IMR-90 (cell line): ENCODE measurements around the gene FGR.

ENCODE experiments used
- CHD1 ChIP-seq: IDR thresholded peaks from 2 replicates; pipeline ENCODE4 v1.6.1; 2012; ENCODE audit warnings: low read depth, low read length, improper control_type of control experiment
- MAFK ChIP-seq: IDR thresholded peaks from 2 replicates; pipeline ENCODE4 v1.6.1; 2012; ENCODE audit warnings: low read depth, low read length, improper control_type of control experiment
- POLR2A ChIP-seq: IDR thresholded peaks from 2 replicates; pipeline ENCODE4 v1.6.1; 2012; ENCODE audit warnings: mild to moderate bottlenecking, low read depth, low read length
- RAD21 ChIP-seq: IDR thresholded peaks from 2 replicates; pipeline ENCODE4 v1.6.1; 2012; ENCODE audit warnings: low read length, improper control_type of control experiment
- RCOR1 ChIP-seq: IDR thresholded peaks from 2 replicates; pipeline ENCODE4 v1.6.1; 2012; ENCODE audit warnings: mild to moderate bottlenecking, low read length, improper control_type of control experiment; ENCODE audit not compliant: insufficient replicate concordance
- SMC3 ChIP-seq: fragments of 150-350 bp; IDR thresholded peaks from 2 replicates; pipeline ENCODE4 v1.6.1; 2016; ENCODE audit warnings: low read depth, mild to moderate bottlenecking, antibody characterized with exemption, low read length, moderate library complexity
- TF ChIP-seq, protein P1 (sequence below): conservative IDR thresholded peaks from 2 replicates; pipeline ENCODE4 v1.5.1; 2012; ENCODE audit warnings: mild to moderate bottlenecking, low read depth, low read length, improper control_type of control experiment
- TF ChIP-seq, protein P2 (sequence below): fragments of 150-350 bp; IDR thresholded peaks from 2 replicates; pipeline ENCODE4 v1.6.1; 2017; ENCODE audit warnings: mild to moderate bottlenecking, antibody characterized with exemption, low read length, low read depth

DNA sequence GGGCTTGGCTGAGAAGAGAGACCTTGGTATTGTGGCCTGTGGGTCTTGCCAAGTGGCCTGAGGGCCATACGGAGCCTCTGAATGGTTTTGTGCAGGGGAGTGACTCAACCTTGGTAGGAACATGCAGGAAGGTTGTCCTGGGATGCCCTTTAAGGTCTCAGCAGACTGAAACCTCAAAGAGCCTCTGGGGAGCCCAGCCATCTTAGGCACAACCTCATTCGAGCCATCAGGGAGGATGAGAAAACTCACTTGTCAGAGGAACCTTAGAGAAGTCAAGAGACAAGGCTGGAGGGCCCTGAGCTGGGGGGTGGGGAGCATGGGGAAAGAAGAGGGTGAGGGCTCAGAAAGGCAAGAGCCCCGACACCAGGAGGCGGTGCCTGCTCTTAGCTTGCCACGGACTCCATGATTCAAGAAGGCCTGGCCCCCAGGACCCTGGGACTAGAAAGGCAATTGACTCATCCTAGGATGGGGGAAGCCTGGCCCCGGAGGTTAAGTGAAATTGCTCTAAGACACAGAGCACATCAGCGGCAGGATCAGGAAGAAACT lies 24.0 kb upstream of the FGR start:
- TF ChIP-seq, protein P1, sequence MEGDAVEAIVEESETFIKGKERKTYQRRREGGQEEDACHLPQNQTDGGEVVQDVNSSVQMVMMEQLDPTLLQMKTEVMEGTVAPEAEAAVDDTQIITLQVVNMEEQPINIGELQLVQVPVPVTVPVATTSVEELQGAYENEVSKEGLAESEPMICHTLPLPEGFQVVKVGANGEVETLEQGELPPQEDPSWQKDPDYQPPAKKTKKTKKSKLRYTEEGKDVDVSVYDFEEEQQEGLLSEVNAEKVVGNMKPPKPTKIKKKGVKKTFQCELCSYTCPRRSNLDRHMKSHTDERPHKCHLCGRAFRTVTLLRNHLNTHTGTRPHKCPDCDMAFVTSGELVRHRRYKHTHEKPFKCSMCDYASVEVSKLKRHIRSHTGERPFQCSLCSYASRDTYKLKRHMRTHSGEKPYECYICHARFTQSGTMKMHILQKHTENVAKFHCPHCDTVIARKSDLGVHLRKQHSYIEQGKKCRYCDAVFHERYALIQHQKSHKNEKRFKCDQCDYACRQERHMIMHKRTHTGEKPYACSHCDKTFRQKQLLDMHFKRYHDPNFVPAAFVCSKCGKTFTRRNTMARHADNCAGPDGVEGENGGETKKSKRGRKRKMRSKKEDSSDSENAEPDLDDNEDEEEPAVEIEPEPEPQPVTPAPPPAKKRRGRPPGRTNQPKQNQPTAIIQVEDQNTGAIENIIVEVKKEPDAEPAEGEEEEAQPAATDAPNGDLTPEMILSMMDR, result no peak
- TF ChIP-seq RCOR1 (no peak), POLR2A (no peak), MAFK (no peak), RAD21 (no peak), SMC3 (no peak), CHD1 (no peak)
- TF ChIP-seq, protein P2, sequence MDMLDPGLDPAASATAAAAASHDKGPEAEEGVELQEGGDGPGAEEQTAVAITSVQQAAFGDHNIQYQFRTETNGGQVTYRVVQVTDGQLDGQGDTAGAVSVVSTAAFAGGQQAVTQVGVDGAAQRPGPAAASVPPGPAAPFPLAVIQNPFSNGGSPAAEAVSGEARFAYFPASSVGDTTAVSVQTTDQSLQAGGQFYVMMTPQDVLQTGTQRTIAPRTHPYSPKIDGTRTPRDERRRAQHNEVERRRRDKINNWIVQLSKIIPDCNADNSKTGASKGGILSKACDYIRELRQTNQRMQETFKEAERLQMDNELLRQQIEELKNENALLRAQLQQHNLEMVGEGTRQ, result no peak
